Neutrophil (primary cell): ENCODE measurements around the gene SGF29.
"Not testable (repeated sequence)": the region's sequence is repeated elsewhere in the genome, so short reads cannot be mapped to it uniquely, and the experiment has no call there.

Source experiments
- H3K27ac ChIP-seq: fragments of 200-600 bp; sonication (generic); 2 replicates; pipeline ENCODE4 v1.5.1; 2016; ENCODE audit warnings: mild to moderate bottlenecking, moderate library complexity
- H3K27me3 ChIP-seq: fragments of 200-600 bp; sonication (generic); 2 replicates; pipeline ENCODE4 v1.6.0; 2016; ENCODE audit warnings: mild to moderate bottlenecking
- H3K36me3 ChIP-seq: fragments of 200-600 bp; sonication (generic); 2 replicates; pipeline ENCODE4 v1.5.1; 2017
- H3K4me1 ChIP-seq, 2 experiments: fragments of 200-600 bp in 1 of 2; sonication (generic) in 1 of 2; 1 replicate in 1 of 2; 2 replicates in 1 of 2; pipeline versions ENCODE4 v1.5.1 to v1.6.1; 2013 to 2016; ENCODE audit warnings: low read depth in 1 of 2, low read length in 1 of 2, mild to moderate bottlenecking in 1 of 2, moderate library complexity in 1 of 2; ENCODE audit not compliant: control insufficient read depth in 1 of 2, insufficient read depth in 1 of 2
- H3K4me3 ChIP-seq, 2 experiments: fragments of 200-600 bp in 1 of 2; sonication (generic) in 1 of 2; 1 replicate in 1 of 2; 2 replicates in 1 of 2; pipeline ENCODE4 v1.5.1; 2013 to 2016; ENCODE audit warnings: low read depth in 1 of 2, low read length in 1 of 2, mild to moderate bottlenecking in 1 of 2, moderate library complexity in 1 of 2
- H3K9me3 ChIP-seq: fragments of 200-600 bp; sonication (generic); 2 replicates; pipeline ENCODE4 v1.5.1; 2016
- CTCF ChIP-seq: fragments of 200-600 bp; sonication (generic); IDR thresholded peaks from 2 replicates; pipeline ENCODE4 v1.5.1; 2016; ENCODE audit warnings: antibody characterized with exemption

Gene SGF29

DNA sequence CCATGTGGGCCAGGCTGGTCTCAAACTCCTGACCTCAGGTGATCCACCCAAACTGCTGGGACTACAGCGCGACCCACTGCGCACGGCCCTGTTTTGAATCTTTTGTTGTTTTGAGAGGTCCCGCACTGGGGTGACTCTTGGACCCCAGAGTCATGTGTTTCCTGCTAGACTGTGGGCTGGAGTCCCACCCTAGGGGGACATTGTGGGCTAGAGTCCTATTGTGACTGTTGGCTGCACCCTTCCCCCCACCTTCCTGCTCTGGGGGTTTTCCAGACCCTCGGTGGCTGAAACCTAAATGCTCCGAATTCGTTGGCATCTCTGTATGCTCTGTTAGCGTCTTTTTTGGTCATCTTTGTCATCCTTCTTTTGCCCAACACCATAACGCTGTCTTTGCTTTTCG is 30.9 kb upstream of the SGF29 start:
- no peaks in the 10 kb centered on the region for H3K9me3 ChIP-seq
- no peak for TF ChIP-seq CTCF
- H3K4me3 ChIP-seq = no peak overlapping the region
- H3K27ac ChIP-seq = no peak overlapping the region
- H3K4me1 ChIP-seq = peaks cover 8% of the 10 kb centered on the region in 2 experiments
- no peaks in the 10 kb centered on the region for H3K36me3 ChIP-seq
- no peaks in the 10 kb centered on the region for H3K27me3 ChIP-seq

GRCh38 chr16:28524681-28525171 is 29.0 kb upstream of the SGF29 start:
- TF ChIP-seq CTCF = no peak
- Histone ChIP-seq H3K27me3 (no peaks in the 10 kb centered on the region), H3K36me3 (no peaks in the 10 kb centered on the region)

GRCh38 chr16:28526201-28527099 is 27.3 kb upstream of the SGF29 start:
- TF ChIP-seq CTCF = no peak
- Histone ChIP-seq H3K27me3 (no peaks in the 10 kb centered on the region), H3K4me1 (peaks cover 8% of the 10 kb centered on the region in 2 experiments), H3K4me3 (no peak overlapping the region), H3K27ac (no peak overlapping the region), H3K9me3 (no peaks in the 10 kb centered on the region), H3K36me3 (no peaks in the 10 kb centered on the region)

More at GRCh38 chr16:28524681-28525171, 29.0 kb upstream of the SGF29 start:
- no peaks in the 10 kb centered on the region for H3K9me3 ChIP-seq
- H3K4me3 ChIP-seq = no peak overlapping the region
- no peak overlapping the region for H3K27ac ChIP-seq
- H3K4me1 ChIP-seq = peaks cover 8% of the 10 kb centered on the region in 2 experiments

DNA sequence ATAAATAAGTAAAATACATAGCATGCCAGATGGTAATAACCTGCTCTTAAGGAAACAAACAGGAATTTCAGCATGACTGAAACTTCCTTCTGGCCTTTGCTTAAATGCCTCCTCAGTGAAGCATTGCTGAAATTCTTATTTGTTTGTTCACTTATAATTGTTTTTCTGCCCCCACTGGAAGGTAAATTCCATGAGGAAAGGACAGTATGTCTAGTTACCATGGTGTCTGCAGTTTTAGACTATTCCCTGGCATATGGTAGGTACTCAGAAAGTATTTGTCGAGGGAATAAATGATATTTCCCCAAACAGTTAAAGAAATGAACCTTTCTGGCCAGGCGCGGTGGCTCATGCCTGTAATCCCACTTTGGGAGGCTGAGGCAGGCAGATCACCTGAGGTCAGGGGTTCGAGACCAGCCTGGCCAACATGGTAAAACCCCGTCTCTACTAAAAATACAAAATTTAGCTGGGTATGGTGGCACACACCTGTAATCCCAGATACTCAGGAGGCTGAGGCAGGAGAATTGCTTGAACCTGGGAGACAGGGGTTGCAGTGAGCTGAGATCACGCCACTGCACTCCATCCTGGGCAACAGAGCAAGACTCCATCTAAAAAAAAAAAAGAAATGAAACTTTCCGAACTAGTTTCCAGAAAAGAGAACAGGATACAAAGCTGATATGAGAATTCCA is 26.5 kb upstream of the SGF29 start:
- not testable (repeated sequence) for H3K9me3 ChIP-seq, H3K27ac ChIP-seq, H3K4me1 ChIP-seq, H3K27me3 ChIP-seq, H3K36me3 ChIP-seq, H3K4me3 ChIP-seq

GRCh38 chr16:28527985-28528384 is 25.7 kb upstream of the SGF29 start:
- H3K36me3 ChIP-seq = no peaks in the 10 kb centered on the region

More at GRCh38 chr16:28527985-28528384, 25.7 kb upstream of the SGF29 start:
- H3K27me3 ChIP-seq = no peaks in the 10 kb centered on the region
- H3K4me1 ChIP-seq = peaks cover 8 to 10% of the 10 kb centered on the region in 2 experiments
- no peak overlapping the region for H3K4me3 ChIP-seq
- H3K27ac ChIP-seq = no peak overlapping the region
- H3K9me3 ChIP-seq = no peaks in the 10 kb centered on the region
- TF ChIP-seq CTCF = no peak
